GM12872 (cell line): ENCODE data around the gene TMPRSS9.

Experiments
- CTCF ChIP-seq: IDR thresholded peaks from 3 replicates; pipeline ENCODE4 v1.5.1; 2011; ENCODE audit warnings: low read depth, mild to moderate bottlenecking, low read length, moderate library complexity; ENCODE audit not compliant: insufficient read depth

Gene TMPRSS9

DNA sequence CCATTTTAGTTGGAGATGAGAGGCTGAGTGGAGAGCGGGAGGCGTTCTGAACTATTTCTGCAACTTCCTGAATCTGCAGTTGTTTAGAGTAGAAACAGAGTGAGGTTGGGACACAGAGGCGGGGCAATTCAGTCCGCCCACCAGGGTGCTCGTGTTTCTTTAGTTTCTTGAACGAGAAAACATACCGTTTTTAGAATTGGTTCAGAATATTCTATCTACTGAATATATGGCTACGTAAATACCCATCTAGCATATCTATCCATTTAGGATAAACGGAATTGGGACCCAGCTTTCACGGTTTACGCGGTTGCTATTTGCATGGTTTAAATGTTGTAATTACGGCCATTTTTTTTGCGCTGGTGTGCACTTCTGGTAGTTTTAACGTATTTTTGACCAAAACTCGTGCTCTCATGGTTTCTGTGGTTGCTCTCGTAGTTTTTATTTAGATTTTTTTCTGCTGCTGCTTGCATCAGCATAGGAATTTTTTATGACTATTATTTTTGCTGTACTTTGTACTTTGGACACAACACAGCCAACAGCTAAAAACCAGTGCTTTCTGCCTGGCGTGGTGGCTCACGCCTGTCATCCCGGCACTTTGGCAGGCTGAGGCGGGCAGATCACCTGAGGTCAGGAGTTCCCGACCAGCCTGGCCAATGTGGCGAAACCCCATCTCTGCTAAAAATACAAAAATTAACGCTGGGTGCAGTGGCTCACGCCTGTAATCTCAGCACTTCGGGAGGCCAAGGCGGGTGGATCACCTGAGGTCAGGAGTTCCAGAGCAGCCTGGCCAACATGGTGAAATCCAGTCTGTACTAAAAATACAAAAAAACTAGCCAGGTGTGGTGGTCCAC lies 34.6 kb downstream of the TMPRSS9 start:
- TF ChIP-seq CTCF = no peak

DNA sequence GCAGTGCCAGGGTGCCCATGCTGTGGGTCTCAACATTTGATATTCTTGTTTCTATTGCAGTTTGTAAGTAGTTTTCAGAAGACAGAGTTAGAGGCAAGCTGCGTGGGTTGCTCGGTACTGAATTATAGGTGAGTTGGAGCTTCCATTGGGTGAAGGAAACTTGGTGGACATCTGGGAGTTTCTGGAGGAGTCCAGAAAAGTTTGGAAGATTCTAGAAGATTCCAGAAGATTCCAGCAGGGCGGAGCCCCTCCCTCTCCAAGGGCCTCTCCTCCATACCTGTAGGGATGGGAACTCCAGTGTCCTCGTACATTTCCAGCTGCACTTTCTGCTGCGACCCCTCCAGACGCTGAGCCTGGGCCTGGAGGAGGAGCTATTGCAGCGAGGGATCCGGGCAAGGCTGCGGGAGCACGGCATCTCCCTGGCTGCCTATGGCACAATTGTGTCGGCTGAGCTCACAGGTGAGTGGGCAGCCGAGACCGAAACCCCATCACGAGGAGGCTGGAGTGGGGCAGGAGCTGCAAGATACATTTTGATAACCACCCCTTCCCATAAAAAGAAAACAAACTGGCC lies 38.8 kb downstream of the TMPRSS9 start:
- no peak for TF ChIP-seq CTCF

GRCh38 chr19:2399582-2399981 lies 39.5 kb downstream of the TMPRSS9 start:
- TF ChIP-seq CTCF = no peak

DNA sequence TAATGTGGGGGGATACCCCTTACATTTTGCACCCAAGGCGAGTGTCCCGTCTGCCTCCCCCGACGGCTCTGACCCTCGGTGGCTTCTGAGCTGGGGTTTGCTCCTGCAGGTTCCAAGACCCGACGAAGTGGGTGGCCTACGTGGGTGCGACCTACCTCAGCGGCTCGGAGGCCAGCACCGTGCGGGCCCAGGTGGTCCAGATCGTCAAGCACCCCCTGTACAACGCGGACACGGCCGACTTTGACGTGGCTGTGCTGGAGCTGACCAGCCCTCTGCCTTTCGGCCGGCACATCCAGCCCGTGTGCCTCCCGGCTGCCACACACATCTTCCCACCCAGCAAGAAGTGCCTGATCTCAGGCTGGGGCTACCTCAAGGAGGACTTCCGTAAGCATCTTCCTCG lies 48.2 kb downstream of the TMPRSS9 start:
- TF ChIP-seq CTCF = no peak

DNA sequence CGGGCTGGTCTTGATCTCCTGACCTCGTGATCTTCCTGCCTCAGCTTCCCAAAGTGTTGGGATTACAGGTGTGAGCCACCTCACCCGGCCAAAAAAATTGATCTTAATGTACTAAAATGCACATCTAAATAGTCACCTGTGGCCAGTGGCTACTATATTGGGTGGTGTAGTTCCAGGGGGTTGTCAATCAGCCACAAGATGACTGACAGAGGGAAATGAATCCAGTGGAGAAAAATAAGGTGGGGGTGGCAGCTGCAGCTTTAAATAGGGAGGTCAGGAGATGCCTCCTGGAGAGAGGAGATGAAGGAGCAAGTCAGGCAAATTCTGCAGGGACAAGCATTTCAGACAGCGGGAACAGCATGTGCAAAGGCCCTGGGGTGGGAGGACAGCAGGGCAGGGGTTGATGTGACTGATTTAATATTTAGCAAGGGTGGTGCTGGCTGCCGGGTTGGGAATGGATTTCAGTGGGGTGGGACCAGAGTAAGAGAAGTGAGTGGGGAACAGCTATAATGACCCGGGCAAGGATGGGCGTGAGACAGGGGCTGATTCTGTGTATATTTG lies 49.4 kb downstream of the TMPRSS9 start:
- TF ChIP-seq CTCF = no peak

DNA sequence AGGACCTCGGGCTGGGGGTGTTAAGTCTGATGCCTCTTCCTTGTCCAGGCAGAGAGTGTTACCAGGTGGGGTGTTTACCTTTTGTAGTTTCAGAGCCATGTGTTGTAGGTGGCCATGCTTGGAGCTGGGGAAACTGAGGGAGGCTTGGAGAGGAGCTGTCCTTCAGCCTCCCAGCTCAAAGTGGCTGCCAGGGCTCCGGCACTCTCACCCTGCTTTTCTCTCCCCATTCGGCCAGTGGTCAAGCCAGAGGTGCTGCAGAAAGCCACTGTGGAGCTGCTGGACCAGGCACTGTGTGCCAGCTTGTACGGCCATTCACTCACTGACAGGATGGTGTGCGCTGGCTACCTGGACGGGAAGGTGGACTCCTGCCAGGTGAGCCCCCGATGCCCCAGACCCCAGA lies 50.0 kb downstream of the TMPRSS9 start:
- TF ChIP-seq CTCF = no peak

- no peak for TF ChIP-seq CTCF
These were observed 51.6 kb downstream of the TMPRSS9 start for GRCh38 chr19:2411709-2412108.
